AG10803 (cell line): Measurements from ENCODE around the gene ZDHHC6.
A peak's percentile ranks its signal among the peaks of the same experiment; 100 is the strongest.

ENCODE experiments used
- DNase-seq: peaks from one replicate; pipeline ENCODE4 v3.0.0; 2010; ENCODE audit warnings: low read depth
- H3K4me3 ChIP-seq: 2 replicates; pipeline ENCODE4 v1.5.1; 2011; ENCODE audit warnings: mild to moderate bottlenecking, low read length, control low read depth
- TF ChIP-seq, protein P1 (sequence below): conservative IDR thresholded peaks from 2 replicates; pipeline ENCODE4 v1.5.1; 2011; ENCODE audit warnings: mild to moderate bottlenecking, low read length, control low read depth, inconsistent platforms

Gene ZDHHC6, protein sequence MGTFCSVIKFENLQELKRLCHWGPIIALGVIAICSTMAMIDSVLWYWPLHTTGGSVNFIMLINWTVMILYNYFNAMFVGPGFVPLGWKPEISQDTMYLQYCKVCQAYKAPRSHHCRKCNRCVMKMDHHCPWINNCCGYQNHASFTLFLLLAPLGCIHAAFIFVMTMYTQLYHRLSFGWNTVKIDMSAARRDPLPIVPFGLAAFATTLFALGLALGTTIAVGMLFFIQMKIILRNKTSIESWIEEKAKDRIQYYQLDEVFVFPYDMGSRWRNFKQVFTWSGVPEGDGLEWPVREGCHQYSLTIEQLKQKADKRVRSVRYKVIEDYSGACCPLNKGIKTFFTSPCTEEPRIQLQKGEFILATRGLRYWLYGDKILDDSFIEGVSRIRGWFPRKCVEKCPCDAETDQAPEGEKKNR

DNA sequence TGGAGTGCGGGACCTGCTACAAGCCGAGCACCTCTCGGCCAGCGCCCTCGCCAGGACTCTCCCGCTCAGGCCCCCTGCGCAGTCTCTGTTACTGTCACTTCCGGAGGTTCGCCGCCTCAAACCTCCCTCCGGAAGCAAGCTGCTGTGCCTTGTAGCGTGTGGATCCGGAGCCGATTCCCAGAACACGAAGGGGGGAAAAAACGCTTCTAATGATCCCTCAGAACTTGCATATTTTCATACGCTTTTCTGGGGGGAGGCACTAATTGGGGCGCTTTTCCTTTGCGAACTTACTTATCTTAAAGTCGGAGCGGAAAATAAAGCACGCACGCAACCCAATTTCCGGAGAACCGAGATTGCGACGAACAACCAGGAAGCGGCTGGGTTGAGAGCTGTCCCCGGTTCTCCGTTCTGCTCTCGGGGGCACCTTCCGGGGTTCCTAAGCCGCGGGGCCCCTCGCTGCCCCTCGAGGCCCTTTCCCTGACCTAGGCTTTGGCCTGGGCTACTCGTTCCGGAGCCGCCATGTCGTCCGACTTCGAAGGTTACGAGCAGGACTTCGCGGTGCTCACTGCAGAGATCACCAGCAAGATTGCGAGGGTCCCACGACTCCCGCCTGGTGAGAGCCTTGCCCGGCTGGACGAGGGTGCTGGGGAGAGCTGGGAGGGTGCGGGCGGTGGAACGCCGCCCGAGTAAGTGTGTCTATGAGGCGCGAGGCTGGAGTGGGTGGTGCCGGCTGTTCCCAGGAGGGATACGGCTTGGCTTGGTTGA lies at the start of gene ZDHHC6, which contains the start of gene VTI1A:
Gene ZDHHC6, minus strand, starts transcription at position 60 of the 765 bp plus-strand sequence. CDS start 1,478 bp downstream, outside the sequence.
Gene VTI1A, plus strand, starts transcription at position 361 of the 765 bp plus-strand sequence. Its CDS starts 159 bp downstream, at position 520.
- peak; percentile 80 for DNase-seq

DNA sequence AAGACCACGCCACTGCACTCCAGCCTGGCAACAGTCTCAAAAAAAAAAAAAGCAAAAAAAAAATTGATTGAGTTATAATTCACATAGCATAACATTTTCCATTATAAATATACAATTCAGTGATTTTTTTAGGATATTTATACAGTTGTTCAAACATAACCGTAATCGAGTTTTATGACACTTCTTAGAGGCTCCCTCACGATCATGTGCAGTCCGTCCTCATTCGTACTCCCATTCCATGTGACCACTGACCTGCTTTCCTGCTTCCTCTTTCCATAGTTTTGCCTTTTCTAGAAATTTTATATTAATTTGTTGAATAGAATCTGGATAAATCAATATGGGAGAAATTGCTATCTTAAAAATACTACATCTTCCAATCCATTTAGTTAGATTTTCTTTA lies 46.0 kb upstream of the ZDHHC6 start:
- H3K4me3 ChIP-seq = no peak overlapping the region
- no peak for DNase-seq
- TF ChIP-seq, protein P1, sequence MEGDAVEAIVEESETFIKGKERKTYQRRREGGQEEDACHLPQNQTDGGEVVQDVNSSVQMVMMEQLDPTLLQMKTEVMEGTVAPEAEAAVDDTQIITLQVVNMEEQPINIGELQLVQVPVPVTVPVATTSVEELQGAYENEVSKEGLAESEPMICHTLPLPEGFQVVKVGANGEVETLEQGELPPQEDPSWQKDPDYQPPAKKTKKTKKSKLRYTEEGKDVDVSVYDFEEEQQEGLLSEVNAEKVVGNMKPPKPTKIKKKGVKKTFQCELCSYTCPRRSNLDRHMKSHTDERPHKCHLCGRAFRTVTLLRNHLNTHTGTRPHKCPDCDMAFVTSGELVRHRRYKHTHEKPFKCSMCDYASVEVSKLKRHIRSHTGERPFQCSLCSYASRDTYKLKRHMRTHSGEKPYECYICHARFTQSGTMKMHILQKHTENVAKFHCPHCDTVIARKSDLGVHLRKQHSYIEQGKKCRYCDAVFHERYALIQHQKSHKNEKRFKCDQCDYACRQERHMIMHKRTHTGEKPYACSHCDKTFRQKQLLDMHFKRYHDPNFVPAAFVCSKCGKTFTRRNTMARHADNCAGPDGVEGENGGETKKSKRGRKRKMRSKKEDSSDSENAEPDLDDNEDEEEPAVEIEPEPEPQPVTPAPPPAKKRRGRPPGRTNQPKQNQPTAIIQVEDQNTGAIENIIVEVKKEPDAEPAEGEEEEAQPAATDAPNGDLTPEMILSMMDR = no peak

More for the DNA sequence above, at the start of gene ZDHHC6, which contains the start of gene VTI1A:
- TF ChIP-seq, protein P1 = peak; percentile 37
- H3K4me3 ChIP-seq = peak within 1 kb of the TSS; percentile 94

DNA sequence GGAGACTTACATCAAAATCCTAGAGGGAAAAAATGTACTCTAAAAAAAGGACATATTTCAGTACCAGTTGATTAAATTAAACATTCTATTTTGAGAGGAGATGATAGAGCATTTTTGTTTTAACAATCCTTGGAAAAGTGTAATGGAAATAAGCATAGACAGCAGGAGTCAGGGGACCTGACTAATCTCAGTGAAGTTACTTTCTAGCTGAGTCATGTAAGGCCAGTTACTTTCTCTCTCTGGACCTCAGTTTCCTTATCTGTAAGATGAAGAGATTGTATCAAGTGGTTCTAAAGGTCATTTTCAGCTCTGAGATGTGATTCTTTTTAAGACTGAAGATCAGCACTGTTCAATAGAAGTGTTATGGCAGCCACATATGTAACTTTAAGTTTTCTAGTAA lies 44.4 kb upstream of the ZDHHC6 start:
- peak; percentile 10 for DNase-seq
- H3K4me3 ChIP-seq = no peak overlapping the region
- TF ChIP-seq, protein P1 = no peak

DNA sequence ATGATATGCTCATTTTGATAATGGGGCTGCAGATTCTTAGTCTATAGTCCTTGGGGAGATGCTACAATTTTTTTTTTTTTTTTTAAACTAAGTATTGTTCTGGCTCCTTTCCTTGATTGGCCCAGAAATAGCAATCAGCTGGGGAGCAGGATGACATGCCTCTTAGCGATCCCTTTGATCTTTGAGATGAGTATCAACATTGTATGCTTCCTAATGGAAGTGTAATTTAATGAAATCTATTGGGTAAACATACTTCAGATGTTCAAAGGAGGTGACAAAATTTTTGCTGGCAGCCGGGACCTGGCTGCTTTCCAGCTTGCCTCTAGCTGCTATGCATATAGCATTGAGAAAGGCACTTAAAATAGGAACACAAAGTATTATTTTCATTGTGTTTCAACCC lies 43.8 kb upstream of the ZDHHC6 start:
- H3K4me3 ChIP-seq = no peak overlapping the region
- TF ChIP-seq, protein P1 = no peak
- DNase-seq = peak; percentile 4

DNA sequence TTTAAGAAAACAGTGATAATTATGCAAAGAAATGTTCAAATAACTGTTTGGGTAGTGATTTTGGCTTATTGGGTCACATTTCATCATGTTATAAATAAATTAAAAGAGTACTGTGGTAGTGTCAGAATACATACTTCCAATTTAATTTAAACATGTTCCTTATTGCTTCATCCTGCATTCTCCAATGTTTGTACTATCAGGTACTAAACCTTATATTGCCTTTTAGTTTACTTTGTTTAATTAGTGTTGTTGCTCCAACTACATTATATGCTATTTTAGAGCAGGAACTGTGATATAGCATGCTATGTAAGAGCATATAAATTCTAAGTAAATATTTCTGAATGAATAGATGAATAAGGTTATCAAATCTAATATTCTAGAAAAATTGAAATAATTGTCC lies 41.2 kb upstream of the ZDHHC6 start:
- no peak for DNase-seq
- H3K4me3 ChIP-seq = no peak overlapping the region
- TF ChIP-seq, protein P1 = no peak

DNA sequence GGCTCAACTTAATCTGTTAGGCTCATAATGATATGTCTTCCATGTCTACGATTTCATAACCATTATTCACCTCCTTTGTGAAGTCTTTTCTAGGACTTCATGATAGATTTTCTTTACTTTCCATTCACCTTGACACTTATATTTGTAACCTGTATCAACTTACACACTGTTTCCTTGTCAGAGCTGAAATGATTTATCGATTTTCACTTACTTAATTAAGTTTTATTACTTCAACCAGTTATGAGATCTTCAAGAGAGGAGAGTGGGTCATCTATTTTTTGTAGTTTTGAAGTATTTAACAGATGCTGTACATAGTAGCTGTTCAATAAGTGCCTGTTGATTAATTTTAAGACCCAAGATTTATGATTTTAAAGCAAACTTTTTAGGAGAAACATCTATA lies 37.7 kb upstream of the ZDHHC6 start:
- TF ChIP-seq, protein P1 = no peak
- no peak for DNase-seq
- no peak overlapping the region for H3K4me3 ChIP-seq
